Gastrocnemius medialis (tissue), 4 donors: ENCODE measurements around the gene CIT. TPM values are rescaled to one million over a fixed set of nuclear protein-coding genes. Genes with fewer than 3 reads are reported as not detected.

Experiments
- ATAC-seq, 2 donors: fragments of 150-250 bp; one replicate each; pipeline ENCODE4 v1.9.1; 2016
- DNase-seq, 2 donors: peaks; one replicate each; pipeline ENCODE4 v3.0.0-alpha.2; 2019
- H3K27ac ChIP-seq, 4 donors: fragments of 200-600 bp; sonication (generic); 1 replicate in 1 of 4; 2 replicates in 3 of 4; pipeline ENCODE4 v1.5.1; 2016 to 2018; ENCODE audit warnings: mild to moderate bottlenecking in 2 of 4, moderate library complexity in 1 of 4
- H3K27me3 ChIP-seq, 3 donors: fragments of 200-600 bp; sonication (generic) in 2 of 3; 1 replicate in 1 of 3; 2 replicates in 2 of 3; pipeline versions ENCODE4 v1.5.1 to v1.6.0; 2016 to 2019; ENCODE audit warnings: mild to moderate bottlenecking in 1 of 3, moderate library complexity in 1 of 3
- H3K36me3 ChIP-seq, 2 donors: fragments of 200-600 bp; sonication (generic) in 1 of 2; one replicate each; pipeline ENCODE4 v1.5.1; 2017 to 2018
- H3K4me1 ChIP-seq, 2 donors: fragments of 200-600 bp; sonication (generic) in 1 of 2; one replicate each; pipeline ENCODE4 v1.5.1; 2016 to 2017; ENCODE audit warnings: mild to moderate bottlenecking in 2 of 2
- H3K4me3 ChIP-seq, 4 donors: fragments of 200-600 bp; sonication (generic) in 3 of 4; 1 replicate in 1 of 4; 2 replicates in 3 of 4; pipeline ENCODE4 v1.5.1; 2016 to 2019; ENCODE audit warnings: mild to moderate bottlenecking in 2 of 4
- H3K9me3 ChIP-seq, 3 donors: fragments of 200-600 bp; sonication (generic) in 2 of 3; 1 replicate in 1 of 3; 2 replicates in 2 of 3; pipeline ENCODE4 v1.5.1; 2016 to 2019
- CTCF ChIP-seq, 5 experiments: fragments of 450-650 bp in 3 of 5; fragments of 200-600 bp in 2 of 5; sonication (generic) in 2 of 5; IDR thresholded peaks in 4 of 5; conservative IDR thresholded peaks in 1 of 5; 1 replicate in 4 of 5; 2 replicates in 1 of 5; pipeline ENCODE4 v1.5.1; 2016 to 2019; ENCODE audit warnings: antibody characterized with exemption in 5 of 5, mild to moderate bottlenecking in 3 of 5, moderate library complexity in 3 of 5
- POLR2A ChIP-seq, 2 donors: fragments of 450-650 bp; IDR thresholded peaks; one replicate each; pipeline ENCODE4 v1.6.1; 2017; ENCODE audit warnings: antibody characterized with exemption in 2 of 2, mild to moderate bottlenecking in 2 of 2, moderate library complexity in 2 of 2
- in situ Hi-C, 4 donors: fragments of 200-750 bp; cut with MboI; loops; one replicate each; pipeline versions ENCODE4 v1.15.0 to v1.8.0; 2017; ENCODE audit warnings: low sequenced_read_pairs in 4 of 4
- intact Hi-C: fragments of 100-400 bp; cut with DNase I; formaldehyde crosslinking; loops from one replicate; pipeline ENCODE4 v1.15.1; 2023; ENCODE audit warnings: low total_unique reads
- total RNA-seq, 4 donors: library from RNA; depleted of rRNA; stranded (reverse); fragments of >200 nt; gene quantifications; one replicate each; pipeline versions ENCODE4 v1.1.0 to v1.2.3, GENCODE V29; 2016

The CIT gene
- total RNA-seq, 4 donors from 2014 or later, result 0.05 to 4.0 (median 1.5) TPM

DNA sequence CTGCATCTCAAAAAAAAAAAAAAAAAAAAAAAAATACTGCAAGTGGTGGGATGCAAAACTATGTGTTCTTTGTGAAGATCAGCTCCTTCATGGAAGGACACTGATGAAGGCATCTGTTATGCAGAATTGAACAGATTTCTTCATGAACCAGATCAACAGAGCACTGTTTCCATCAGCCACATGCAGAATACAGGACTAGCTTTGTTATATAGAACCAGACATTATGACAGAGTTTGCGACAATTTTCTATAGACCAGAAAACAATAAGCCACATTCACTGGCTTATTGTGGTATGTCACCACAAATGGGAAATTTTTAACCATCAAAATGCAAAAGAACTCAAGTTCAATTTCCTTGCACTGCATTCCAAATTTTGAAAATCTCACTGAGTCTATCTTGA, 34.7 kb downstream of the CIT start:
- no peaks in the 10 kb centered on the region for H3K27me3 ChIP-seq
- ATAC-seq, result no peak
- no peaks in the 10 kb centered on the region for H3K9me3 ChIP-seq
- in situ Hi-C loops, result no loop called here
- H3K4me3 ChIP-seq, result no peak overlapping the region
- H3K36me3 ChIP-seq, result no peaks in the 10 kb centered on the region
- no peak overlapping the region for H3K27ac ChIP-seq
- DNase-seq, result no peak
- intact Hi-C loops, result no loop called here
- TF ChIP-seq POLR2A (IDR thresholded peaks at IDR 0.05), result no peak
- TF ChIP-seq CTCF (IDR thresholded peaks at IDR 0.05 in 4 of 5, conservative IDR thresholded peaks at IDR 0.05 in 1 of 5), result no peak
- H3K4me1 ChIP-seq, result no peaks in the 10 kb centered on the region

- Histone ChIP-seq H3K36me3 (no peaks in the 10 kb centered on the region), H3K4me3 (no peak overlapping the region), H3K9me3 (no peaks in the 10 kb centered on the region), H3K27ac (no peak overlapping the region), H3K4me1 (no peaks in the 10 kb centered on the region), H3K27me3 (no peaks in the 10 kb centered on the region)
- no peak for ATAC-seq
- in situ Hi-C loops (no loop called here), intact Hi-C loops (no loop called here)
- no peak for DNase-seq
- no peak for TF ChIP-seq POLR2A (IDR thresholded peaks at IDR 0.05)
- no peak for TF ChIP-seq CTCF (IDR thresholded peaks at IDR 0.05 in 4 of 5, conservative IDR thresholded peaks at IDR 0.05 in 1 of 5)
Measured at GRCh38 chr12:119841433-119842210, 35.5 kb downstream of the CIT start.

DNA sequence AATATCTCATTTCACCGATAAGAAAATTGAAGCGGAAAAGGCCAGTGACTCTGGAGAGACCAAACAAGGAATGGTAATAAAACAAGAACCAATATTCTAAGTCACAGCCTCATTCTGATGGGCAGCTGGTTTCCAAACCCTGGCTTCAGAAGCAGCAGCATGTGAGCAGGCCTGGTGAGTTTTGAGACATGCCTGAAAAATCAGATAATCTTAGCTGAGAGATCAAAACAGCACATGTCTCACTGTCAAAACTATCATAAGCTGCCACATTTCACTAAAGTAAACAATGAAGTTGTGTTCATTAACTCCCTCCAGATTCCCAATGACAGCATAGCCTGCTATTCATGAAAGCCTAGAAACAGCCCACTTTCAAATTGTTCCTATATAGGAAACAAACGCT, 36.5 kb downstream of the CIT start:
- ATAC-seq (no peak), DNase-seq (no peak)
- H3K36me3 ChIP-seq, result no peaks in the 10 kb centered on the region
- intact Hi-C loops (no loop called here), in situ Hi-C loops (no loop called here)
- TF ChIP-seq POLR2A (IDR thresholded peaks at IDR 0.05) (no peak), CTCF (IDR thresholded peaks at IDR 0.05 in 4 of 5, conservative IDR thresholded peaks at IDR 0.05 in 1 of 5) (no peak)
- H3K27ac ChIP-seq, result no peak overlapping the region
- no peak overlapping the region for H3K4me3 ChIP-seq
- no peaks in the 10 kb centered on the region for H3K4me1 ChIP-seq
- no peaks in the 10 kb centered on the region for H3K9me3 ChIP-seq
- peaks cover 0 to 2% (median 0%) of the 10 kb centered on the region in 3 donors for H3K27me3 ChIP-seq

GRCh38 chr12:119840168-119840567, 37.0 kb downstream of the CIT start:
- no peaks in the 10 kb centered on the region for H3K9me3 ChIP-seq
- no peak overlapping the region for H3K27ac ChIP-seq
- H3K36me3 ChIP-seq, result no peaks in the 10 kb centered on the region
- no peak for DNase-seq
- intact Hi-C loops (no loop called here), in situ Hi-C loops (no loop called here)
- no peak overlapping the region for H3K4me3 ChIP-seq
- no peak for ATAC-seq
- no peak for TF ChIP-seq CTCF (IDR thresholded peaks at IDR 0.05 in 4 of 5, conservative IDR thresholded peaks at IDR 0.05 in 1 of 5)
- no peak for TF ChIP-seq POLR2A (IDR thresholded peaks at IDR 0.05)
- no peaks in the 10 kb centered on the region for H3K4me1 ChIP-seq
- peaks cover 0 to 3% (median 0%) of the 10 kb centered on the region in 3 donors for H3K27me3 ChIP-seq
